SU-DHL-6 (cell line): ENCODE results near the gene FOS.
A peak's percentile ranks its signal among the peaks of the same experiment; 100 is the strongest.
"Not testable (repeated sequence)": the region's sequence is repeated elsewhere in the genome, so short reads cannot be mapped to it uniquely, and the experiment has no call there.

Experiments used
- H2AFZ ChIP-seq: fragments of 200-600 bp; sonication (generic); 2 replicates; pipeline ENCODE4 v1.6.1; 2014; ENCODE audit warnings: low read depth, mild to moderate bottlenecking, moderate library complexity, mixed read lengths, antibody characterized with exemption, low read length; ENCODE audit not compliant: severe bottlenecking
- H3F3A ChIP-seq: fragments of 200-600 bp; shearing (Covaris generic); 2 replicates; pipeline ENCODE4 v1.6.0; 2016; ENCODE audit warnings: antibody characterized with exemption, mild to moderate bottlenecking; ENCODE audit not compliant: insufficient read depth
- H3K27ac ChIP-seq: fragments of 200-600 bp; sonication (generic); 2 replicates; pipeline ENCODE4 v1.5.1; 2016; ENCODE audit warnings: low read depth, mild to moderate bottlenecking, low read length, moderate library complexity, mixed read lengths
- H3K27me3 ChIP-seq: fragments of 200-600 bp; sonication (generic), shearing (Covaris generic); 2 replicates; pipeline ENCODE4 v1.6.0; 2014; ENCODE audit warnings: mild to moderate bottlenecking, low read length
- H3K36me3 ChIP-seq: fragments of 200-600 bp; sonication (generic); 2 replicates; pipeline ENCODE4 v1.6.1; 2014; ENCODE audit warnings: mild to moderate bottlenecking, low read length, mixed read lengths
- H3K4me2 ChIP-seq: fragments of 300-600, 200-600 bp; shearing (Covaris generic), sonication (generic); 2 replicates; pipeline ENCODE4 v1.6.0; 2014; ENCODE audit warnings: low read length, low read depth, mild to moderate bottlenecking; ENCODE audit not compliant: poor library complexity, severe bottlenecking
- H3K4me3 ChIP-seq: fragments of 200-600 bp; sonication (generic); 2 replicates; pipeline ENCODE4 v1.5.1; 2014; ENCODE audit warnings: antibody characterized with exemption, low read length, mild to moderate bottlenecking, mixed read lengths; ENCODE audit not compliant: insufficient read depth, poor library complexity, severe bottlenecking
- H3K79me2 ChIP-seq: fragments of 200-600 bp; sonication (generic); 2 replicates; pipeline ENCODE4 v1.6.1; 2014; ENCODE audit warnings: mild to moderate bottlenecking, low read length, moderate library complexity; ENCODE audit not compliant: insufficient read depth
- H3K9ac ChIP-seq: fragments of 200-600 bp; sonication (generic); 2 replicates; pipeline ENCODE4 v1.7.0; 2014; ENCODE audit warnings: mild to moderate bottlenecking, low read length
- H3K9me2 ChIP-seq: fragments of 200-600 bp; sonication (generic); replicated peaks from 2 replicates; pipeline ENCODE4 v1.6.1; 2014; ENCODE audit warnings: low read length; ENCODE audit not compliant: insufficient read depth
- H3K9me3 ChIP-seq: fragments of 200-600 bp; sonication (generic); 2 replicates; pipeline ENCODE4 v1.6.1; 2014; ENCODE audit warnings: low read length, mixed read lengths; ENCODE audit not compliant: insufficient read depth
- H4K20me1 ChIP-seq: fragments of 200-600 bp; sonication (generic); 2 replicates; pipeline ENCODE4 v1.6.1; 2014; ENCODE audit warnings: low read depth, mild to moderate bottlenecking, antibody characterized with exemption, low read length, moderate library complexity, mixed read lengths
- EZH2phosphoT487 ChIP-seq: fragments of 200-600 bp; sonication (generic), shearing (Covaris generic); conservative IDR thresholded peaks from 2 replicates; pipeline ENCODE4 v1.6.1; 2018; ENCODE audit warnings: mild to moderate bottlenecking, antibody characterized with exemption, low read length, moderate library complexity, mixed read lengths
- TF ChIP-seq, protein P1 (sequence below): fragments of 200-600 bp; sonication (generic); IDR thresholded peaks from one replicate; pipeline ENCODE4 v1.5.1; 2017; ENCODE audit warnings: antibody characterized with exemption, mild to moderate bottlenecking, low read length, moderate library complexity; ENCODE audit not compliant: insufficient read depth, poor library complexity, severe bottlenecking

The FOS gene

DNA sequence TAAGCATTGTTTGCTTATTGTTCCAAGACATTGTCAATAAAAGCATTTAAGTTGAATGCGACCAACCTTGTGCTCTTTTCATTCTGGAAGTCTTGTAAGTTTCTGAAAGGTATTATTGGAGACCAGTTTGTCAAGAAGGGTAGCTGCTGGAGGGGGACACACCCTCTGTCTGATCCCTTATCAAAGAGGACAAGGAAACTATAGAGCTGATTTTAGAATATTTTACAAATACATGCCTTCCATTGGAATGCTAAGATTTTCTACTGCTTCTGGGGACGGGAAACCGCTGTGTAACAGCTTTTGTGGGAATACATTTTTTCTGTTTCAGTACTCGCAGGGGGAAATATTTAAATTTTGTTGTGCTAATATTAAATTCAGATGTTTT is 3.5 kb downstream of the FOS start:
- H3K9me2 ChIP-seq = no peaks in the 10 kb centered on the region
- no peak overlapping the region for H3K4me2 ChIP-seq

DNA sequence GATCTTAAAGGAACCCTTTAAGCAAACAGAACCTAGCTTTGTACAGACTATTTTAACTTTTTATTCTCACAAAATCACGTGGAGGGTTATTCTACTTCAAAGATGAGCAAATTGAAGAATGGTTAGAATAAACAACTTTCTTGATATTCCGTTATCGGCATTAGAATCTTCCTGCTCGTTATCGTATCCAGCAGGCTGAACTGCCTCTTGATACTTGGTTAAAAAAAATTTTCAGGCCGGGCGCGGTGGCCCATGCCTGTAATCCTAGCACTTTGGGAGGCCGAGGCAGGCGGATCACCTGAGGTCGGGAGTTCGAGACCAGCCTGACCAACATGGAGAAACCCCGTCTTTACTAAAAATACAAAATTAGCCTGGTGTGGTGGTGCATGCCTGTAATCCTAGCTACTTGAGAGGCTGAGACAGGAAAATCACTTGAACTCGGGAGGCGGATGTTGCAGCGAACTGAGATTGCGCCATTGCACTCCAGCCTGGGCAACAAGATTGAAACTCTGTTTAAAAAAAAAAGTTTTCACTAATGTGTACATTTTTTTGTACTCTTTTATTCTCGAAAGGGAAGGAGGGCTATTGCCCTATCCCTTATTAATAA is 4.0 kb downstream of the FOS start:
- not testable (repeated sequence) for H4K20me1 ChIP-seq, H3K36me3 ChIP-seq, H3K27me3 ChIP-seq, H3K79me2 ChIP-seq, H3K4me3 ChIP-seq, H3K4me2 ChIP-seq, H2AFZ ChIP-seq, H3K9me2 ChIP-seq, H3K9ac ChIP-seq, H3F3A ChIP-seq, H3K27ac ChIP-seq, H3K9me3 ChIP-seq

More for the DNA sequence above, 3.5 kb downstream of the FOS start:
- Histone ChIP-seq H4K20me1 (no peaks in the 10 kb centered on the region), H3K9ac (no peak overlapping the region), H3K27me3 (0 out of 2 replicates have a peak, but pooled peaks cover 3% of the 10 kb centered on the region), H3K9me3 (no peaks in the 10 kb centered on the region), H3K4me3 (no peak overlapping the region), H3K79me2 (no peaks in the 10 kb centered on the region), H3K27ac (no peak overlapping the region), H3F3A (no peaks in the 10 kb centered on the region), H2AFZ (no peak overlapping the region), H3K36me3 (no peaks in the 10 kb centered on the region)
- TF ChIP-seq EZH2phosphoT487 = no peak
- TF ChIP-seq, protein P1, sequence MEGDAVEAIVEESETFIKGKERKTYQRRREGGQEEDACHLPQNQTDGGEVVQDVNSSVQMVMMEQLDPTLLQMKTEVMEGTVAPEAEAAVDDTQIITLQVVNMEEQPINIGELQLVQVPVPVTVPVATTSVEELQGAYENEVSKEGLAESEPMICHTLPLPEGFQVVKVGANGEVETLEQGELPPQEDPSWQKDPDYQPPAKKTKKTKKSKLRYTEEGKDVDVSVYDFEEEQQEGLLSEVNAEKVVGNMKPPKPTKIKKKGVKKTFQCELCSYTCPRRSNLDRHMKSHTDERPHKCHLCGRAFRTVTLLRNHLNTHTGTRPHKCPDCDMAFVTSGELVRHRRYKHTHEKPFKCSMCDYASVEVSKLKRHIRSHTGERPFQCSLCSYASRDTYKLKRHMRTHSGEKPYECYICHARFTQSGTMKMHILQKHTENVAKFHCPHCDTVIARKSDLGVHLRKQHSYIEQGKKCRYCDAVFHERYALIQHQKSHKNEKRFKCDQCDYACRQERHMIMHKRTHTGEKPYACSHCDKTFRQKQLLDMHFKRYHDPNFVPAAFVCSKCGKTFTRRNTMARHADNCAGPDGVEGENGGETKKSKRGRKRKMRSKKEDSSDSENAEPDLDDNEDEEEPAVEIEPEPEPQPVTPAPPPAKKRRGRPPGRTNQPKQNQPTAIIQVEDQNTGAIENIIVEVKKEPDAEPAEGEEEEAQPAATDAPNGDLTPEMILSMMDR = no peak

DNA sequence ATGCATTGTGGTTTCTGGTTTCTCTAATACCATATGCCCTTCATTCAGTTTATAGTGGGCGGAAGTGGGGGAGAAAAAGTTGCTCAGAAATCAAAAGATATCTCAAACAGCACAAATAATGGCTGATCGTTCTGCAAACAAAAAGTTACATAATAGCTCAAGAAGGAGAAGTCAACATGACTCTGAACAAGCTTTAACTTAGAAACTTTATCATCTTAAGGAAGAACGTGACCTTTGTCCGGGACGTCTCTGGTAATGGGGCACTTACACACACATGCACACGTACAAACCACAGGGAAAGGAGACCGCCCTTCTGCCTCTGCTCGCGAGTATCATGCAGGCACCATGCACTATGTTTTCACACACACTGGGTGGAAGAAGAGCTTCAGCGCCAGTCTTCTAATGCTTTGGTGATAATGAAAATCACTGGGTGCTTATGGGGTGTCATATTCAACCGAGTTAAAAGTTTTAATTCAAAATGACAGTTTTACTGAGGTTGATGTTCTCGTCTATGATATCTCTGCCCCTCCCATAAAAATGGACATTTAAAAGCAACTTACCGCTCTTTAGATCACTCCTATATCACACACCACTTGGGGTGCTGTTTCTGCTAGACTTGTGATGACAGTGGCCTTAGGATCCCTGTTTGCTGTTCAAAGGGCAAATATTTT is 4.7 kb downstream of the FOS start:
- H4K20me1 ChIP-seq = no peaks in the 10 kb centered on the region
- H3K9me3 ChIP-seq = no peaks in the 10 kb centered on the region
- no peak overlapping the region for H3K9ac ChIP-seq
- H2AFZ ChIP-seq = no peak overlapping the region
- no peak for TF ChIP-seq EZH2phosphoT487
- TF ChIP-seq, protein P1 = peak; percentile 12
- H3K4me3 ChIP-seq = no peak overlapping the region
- H3K27ac ChIP-seq = no peak overlapping the region
- H3K4me2 ChIP-seq = no peak overlapping the region
- H3K79me2 ChIP-seq = no peaks in the 10 kb centered on the region
- no peaks in the 10 kb centered on the region for H3F3A ChIP-seq
- 0 out of 2 replicates have a peak, but pooled peaks cover 3% of the 10 kb centered on the region for H3K27me3 ChIP-seq
- no peaks in the 10 kb centered on the region for H3K9me2 ChIP-seq
- H3K36me3 ChIP-seq = no peaks in the 10 kb centered on the region

DNA sequence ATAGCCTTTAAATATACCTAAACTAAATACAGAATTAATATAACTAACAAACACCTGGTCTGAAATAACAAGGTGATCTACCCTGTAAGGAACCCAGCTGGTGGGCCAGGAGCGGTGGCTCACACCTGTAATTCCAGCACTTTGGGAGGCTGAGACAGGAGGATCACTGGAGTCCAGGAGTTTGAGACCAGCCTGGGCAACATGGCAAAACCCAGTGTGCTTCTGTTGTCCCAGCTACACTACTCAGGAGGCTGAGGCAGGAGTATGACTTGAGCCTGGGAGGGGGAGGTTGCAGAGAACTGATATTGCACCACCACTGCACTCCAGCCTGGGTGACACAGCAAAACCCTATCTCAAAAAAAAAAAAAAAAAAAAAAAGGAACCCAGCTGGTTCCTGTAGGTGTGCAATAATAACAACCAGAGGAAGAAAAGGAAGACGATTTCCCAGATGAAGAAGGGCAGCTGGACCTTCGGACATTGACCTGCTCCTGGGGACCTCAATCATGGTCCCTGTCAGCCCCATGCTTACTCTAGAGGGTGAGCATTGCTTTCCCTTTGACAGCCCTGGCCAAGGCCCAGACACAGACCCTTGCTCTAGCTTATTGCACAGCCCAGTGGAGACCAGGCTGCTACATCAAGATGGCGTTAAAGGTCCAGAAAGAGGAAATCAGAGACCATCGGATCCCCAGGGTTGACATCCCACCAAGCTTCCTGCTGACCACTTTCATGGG is 5.4 kb downstream of the FOS start:
- Histone ChIP-seq H2AFZ (no peak overlapping the region), H3F3A (no peaks in the 10 kb centered on the region), H3K36me3 (no peaks in the 10 kb centered on the region), H3K9me3 (no peaks in the 10 kb centered on the region), H3K27ac (no peak overlapping the region), H3K27me3 (0 out of 2 replicates have a peak, but pooled peaks cover 3% of the 10 kb centered on the region), H3K4me2 (no peak overlapping the region), H3K9me2 (no peaks in the 10 kb centered on the region), H3K9ac (no peak overlapping the region), H3K4me3 (no peak overlapping the region), H4K20me1 (no peaks in the 10 kb centered on the region), H3K79me2 (no peaks in the 10 kb centered on the region)
- no peak for TF ChIP-seq EZH2phosphoT487
- TF ChIP-seq, protein P1 = no peak
